Stimulated activated CD4-positive, alpha-beta T cell treated with anti-CD3 and anti-CD28 coated beads, Interleukin-12 subunit alpha, Interleukin-12 subunit beta, amount 100 ng/mL, for 4 hours (primary cell): ENCODE data around the gene EME2.

Experiments used
- DNase-seq: peaks from one replicate; pipeline ENCODE4 v3.0.0-alpha.2; 2020

The EME2 gene

DNA sequence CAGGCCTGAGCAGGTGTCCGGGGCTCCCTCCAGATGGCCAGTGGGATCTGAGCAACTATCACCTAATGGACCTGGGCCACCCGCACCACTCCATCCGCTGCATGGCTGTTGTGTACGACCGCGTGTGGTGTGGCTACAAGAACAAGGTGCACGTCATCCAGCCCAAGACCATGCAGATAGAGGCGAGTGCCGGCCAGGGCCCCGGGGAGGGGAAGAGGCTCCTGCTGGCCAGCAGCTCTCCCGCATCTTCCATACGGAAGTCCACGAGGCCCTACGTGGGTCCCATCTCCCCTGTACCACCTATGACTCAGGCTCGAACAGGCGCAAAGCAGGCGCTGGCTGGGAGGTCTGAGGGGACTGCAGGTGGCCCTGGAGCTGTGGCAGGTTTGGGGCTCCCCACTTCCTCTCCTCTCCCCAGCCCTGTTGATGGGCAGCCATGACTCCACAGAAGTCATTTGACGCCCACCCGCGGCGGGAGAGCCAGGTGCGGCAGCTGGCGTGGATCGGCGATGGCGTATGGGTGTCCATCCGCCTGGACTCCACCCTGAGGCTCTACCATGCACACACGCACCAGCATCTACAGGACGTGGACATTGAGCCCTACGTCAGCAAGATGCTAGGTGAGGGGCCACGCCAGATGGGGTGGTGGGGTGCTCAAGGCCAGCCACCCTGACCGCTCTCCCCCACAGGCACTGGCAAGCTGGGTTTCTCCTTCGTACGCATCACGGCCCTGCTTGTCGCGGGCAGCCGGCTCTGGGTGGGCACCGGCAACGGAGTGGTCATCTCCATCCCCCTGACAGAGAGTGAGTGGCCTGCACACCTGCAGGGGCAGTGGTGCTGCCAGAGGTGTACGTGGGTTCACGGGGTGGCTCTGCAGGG is 5.3 kb upstream of the EME2 start:
- DNase-seq = no peak

- no peak for DNase-seq
Measured at GRCh38 chr16:1768061-1768766, 4.4 kb upstream of the EME2 start.

DNA sequence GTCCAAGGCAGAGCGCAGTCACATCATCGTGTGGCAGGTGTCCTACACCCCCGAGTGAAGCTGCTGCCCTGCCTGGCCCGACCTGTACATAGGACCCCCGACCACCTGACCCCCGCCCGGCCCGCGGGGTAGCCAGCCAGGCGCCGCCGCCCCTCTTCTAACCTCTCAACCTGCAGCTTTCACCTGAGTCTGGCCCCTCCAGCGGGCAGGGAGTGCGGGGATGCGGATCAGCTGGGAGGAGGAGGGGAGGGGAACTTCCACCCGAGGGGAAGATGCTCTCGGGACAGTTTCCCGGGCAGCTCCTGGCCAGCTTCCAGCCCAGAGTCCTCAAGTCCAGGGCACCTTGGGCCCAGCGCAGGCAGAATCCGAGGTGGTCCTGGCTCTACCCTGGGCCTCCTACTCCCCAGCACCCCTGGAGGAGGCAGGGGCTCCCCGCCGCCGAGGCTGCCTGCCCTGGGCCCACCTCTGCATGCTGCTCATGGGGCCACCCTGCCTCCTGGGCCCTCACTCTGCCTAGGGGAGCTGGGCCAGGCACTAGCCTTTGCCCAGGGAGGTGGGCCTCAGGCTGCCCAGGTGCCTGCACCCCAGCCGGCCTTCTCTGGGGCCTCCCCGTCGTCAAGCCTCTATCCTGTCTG is 3.7 kb upstream of the EME2 start:
- no peak for DNase-seq

- DNase-seq = no peak
Measured at GRCh38 chr16:1769402-1770300, 3.0 kb upstream of the EME2 start.

- DNase-seq = peak; percentile 63
Measured at GRCh38 chr16:1770328-1771187, 2.1 kb upstream of the EME2 start.

DNA sequence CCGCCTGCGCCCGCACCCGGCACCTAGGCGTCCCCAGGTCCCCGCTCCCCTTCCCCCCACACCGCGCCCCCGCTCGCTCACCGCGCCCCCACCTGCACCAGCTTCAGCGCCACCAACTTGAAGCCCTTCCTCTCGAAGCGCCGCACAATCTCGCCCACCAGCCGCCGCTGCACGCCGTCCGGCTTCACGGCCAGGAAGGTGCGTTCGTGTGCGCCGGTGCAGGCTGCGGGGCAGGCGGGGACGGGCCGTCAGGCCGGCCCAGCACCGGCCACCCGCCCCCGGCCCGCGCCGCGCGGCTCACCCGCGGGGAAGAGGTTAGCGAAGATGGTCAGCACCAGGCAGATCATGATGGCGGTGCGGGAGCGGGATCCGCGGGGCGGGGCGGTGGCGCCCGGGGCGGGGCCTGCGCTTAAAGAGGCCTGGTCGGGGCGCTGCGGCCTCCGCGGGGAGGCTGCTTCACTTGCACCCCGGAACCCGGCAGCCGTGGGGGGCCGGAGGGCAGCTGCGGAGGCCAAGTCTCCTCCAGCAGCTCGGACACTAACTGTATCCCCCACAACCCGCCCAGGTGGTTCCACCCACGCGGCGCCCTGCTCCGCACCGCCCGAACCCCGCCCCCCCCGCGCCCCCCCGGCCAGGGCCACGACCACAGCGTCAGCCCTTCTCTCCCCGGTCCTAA is 1.3 kb upstream of the EME2 start, which contains the start of gene NME3:
Gene NME3, minus strand, starts transcription at position 356 of the 676 bp plus-strand sequence. Its CDS starts 9 bp downstream, at position 347.
- DNase-seq = peak; percentile 77

DNA sequence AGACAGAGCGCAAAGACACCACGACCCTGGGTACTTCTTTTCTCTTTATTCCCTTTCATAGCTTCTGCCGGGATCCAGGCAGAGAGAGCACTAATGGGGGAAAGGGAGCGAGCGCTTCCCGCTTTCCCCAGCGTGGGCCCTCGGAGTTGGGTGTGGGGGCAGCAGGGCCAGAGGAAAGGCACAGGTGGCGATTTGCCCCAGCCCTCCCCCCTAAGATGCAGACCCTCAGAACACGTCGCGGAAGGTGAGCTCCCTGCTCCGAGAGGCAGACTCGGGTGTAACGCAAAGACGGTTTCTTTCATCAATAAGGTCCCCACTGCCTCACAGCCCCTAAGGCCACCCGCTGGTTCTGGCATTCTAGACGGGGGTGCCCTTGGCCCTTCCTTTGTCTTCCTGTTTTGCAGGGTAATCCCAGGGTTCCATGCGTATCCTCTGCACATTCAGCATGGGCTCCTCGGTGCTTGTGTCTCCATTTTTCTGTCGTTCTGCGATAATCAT is 697 bp upstream of the EME2 start:
- no peak for DNase-seq

DNA sequence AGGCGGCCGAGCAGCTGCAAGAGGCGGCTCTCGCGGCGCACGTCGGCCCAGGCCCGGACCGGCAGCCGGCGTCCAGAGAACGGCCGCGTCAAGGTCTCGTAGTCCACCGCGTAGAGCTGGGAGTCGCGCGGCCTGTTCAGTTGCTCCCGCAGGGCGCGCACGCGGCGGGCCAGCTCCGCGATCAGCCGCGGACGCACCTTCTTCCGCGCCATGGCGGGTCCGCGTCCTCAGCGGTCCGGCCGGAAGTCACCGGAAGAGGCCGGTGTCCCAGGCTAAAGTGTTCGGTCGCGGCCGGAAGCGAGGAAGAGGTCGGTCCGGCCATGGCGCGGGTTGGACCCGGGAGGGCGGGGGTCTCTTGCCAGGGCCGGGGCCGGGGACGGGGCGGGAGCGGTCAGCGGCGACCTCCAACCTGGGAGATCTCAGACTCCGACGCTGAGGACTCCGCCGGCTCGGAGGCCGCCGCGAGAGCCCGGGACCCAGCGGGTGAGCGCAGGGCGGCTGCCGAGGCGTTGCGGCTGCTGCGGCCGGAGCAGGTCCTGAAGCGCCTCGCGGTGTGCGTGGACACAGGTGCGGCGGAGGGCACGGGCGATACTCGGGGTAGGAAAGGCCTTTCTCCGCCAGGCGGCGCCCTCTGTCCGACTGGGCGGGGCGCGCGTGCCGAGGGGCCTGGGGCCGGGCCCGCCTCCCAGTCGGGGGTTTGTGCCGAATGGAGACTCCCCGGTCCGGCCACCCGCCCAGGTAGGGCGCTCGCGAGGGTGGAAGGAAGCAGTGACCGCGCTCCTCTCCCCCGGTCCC is 495 bp downstream of the EME2 start, which contains the start of gene MRPS34:
Gene MRPS34, minus strand, starts transcription at position 227 of the 795 bp plus-strand sequence. Its CDS starts 15 bp downstream, at position 212.
- DNase-seq = peak; percentile 80

DNA sequence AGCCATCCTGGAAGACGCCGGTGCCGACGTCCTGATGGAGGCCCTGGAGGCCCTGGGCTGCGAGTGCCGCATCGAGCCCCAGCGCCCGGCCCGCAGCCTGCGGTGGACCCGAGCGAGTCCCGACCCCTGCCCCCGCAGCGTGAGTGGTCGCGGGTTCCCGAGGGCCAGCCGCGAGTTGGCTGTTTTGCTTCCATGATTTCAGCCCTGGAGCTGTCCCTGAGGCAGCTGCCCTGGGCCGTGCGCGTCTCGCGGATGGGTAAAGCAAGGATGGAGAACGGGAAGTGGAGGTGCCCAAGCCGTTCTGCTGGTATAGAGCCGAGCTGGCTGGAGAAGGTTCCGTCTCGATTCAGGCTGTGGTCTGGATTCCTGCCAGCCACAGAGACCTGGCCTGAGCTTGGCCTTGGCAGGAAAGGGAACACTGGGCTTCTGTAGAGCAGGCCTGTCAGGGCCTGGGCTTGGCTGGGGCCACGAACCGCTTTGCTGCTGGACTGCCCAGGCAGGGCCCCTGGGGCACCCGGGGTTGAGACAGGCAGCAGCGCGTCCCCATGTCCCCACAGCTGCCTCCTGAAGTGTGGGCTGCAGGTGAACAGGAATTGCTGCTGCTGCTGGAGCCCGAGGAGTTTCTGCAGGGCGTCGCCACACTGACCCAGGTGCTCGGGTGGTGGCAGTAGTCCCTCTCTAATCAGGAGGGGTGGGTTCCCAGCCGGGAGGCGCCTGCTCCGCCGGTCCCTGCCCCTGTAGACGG is 1.3 kb downstream of the EME2 start:
- DNase-seq = no peak

- DNase-seq = no peak
Measured at GRCh38 chr16:1774448-1774780, 1.8 kb downstream of the EME2 start.

GRCh38 chr16:1775006-1775845 is 2.6 kb downstream of the EME2 start:
- DNase-seq = no peak

DNA sequence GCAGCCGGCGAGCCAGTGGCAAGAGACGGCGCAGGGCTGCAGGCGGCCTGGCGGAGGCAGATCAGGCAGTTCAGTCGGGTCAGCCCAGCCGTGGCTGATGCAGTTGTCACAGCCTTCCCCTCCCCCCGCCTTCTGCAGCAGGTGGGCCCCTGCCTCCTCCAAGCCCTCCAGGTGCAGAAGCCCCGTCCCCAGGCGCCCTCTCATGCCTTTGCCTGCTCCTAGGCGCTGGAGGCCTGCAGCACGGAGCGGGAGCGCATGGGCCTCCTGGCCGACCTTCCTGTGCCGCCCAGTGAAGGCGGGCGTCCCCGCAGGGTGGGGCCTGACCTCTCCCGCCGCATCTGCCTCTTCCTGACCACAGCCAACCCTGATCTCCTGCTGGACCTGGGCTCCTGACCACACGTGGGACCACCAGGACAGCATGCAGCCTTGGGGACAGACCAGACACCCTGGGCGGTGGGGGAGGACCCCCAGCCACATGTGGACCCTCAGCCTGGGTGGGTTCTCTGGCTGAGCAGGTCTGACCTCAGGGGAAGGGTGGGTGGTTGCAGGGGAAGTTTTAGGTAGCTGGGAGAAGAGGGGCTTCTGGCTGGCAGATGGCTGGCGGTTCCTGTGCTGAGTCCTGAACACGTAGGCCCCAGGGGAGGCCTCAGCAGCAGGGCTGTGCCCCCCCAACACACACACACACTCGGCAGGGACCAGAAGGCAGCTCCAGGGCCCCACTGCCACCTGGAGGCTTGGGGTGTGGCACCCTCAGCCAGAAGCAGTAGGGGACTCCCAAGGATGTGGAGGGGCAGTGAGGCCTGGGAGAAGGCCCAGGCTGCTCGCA is 3.4 kb downstream of the EME2 start:
- DNase-seq = no peak

GRCh38 chr16:1776672-1776955 is 4.0 kb downstream of the EME2 start:
- DNase-seq = no peak

GRCh38 chr16:1776991-1777374 is 4.4 kb downstream of the EME2 start:
- DNase-seq = no peak

DNA sequence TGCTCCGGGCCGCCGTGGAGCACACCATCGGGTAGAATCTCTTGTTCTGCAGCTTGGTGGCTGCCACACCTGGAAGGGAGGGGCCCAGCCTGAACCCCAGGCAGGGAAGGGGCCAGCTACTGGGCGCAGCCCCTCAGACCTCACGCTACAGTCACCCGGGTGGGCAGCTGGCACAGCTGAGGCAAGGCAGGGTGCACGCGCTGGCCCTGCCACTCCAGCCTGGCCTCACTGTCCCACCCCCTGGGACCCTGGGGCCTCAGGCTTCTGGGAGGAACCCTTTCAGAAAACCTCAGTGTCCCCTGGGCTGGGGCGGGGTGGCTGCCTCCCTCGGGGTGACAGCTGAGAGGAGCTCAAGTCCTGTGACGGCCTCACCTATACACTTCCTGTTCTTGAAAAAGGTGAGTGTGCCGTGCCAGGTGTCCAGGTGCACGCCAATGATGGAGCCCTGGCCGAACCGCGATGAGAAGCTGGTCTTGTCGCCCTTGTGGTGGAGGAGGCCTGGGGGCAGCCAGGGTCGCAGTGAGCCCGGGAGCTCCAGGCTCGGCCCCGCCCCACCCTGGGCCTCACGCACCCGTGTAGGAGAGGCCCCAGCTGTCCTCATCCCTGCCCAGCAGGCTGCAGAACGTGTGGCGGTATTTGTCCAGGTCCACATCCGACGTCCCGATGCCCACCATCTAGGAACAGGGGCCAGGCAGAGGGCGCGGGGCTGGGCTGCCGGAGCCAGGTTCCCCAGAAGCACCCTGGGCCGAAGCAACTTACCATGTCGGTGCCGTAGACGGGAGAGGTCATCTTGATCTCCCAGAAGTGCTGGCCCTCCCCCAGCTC is 5.0 kb downstream of the EME2 start:
- no peak for DNase-seq
